H1 (cell line): Measurements from ENCODE around the gene C2orf80. TPM values are rescaled to one million over a fixed set of nuclear protein-coding genes. Genes with fewer than 3 reads are reported as not detected.

Source experiments
- CTCF ChIA-PET: fragments of 300-600 bp; sonication (Branson Sonifier 250); formaldehyde crosslinking; loops from one replicate; lab custom pipeline; 2021; ENCODE audit not compliant: partially characterized antibody; lab: Charles Lee
- POLR2A ChIA-PET: fragments of 300-600 bp; sonication (Branson Sonifier 250); formaldehyde crosslinking; loops from one replicate; lab custom pipeline; 2021; ENCODE audit warnings: inconsistent platforms; ENCODE audit not compliant: partially characterized antibody; lab: Charles Lee
- DNase-seq, 2 experiments: peaks; one replicate each; pipeline versions ENCODE4 v3.0.0 to v3.0.0-alpha.2; 2010 to 2022; ENCODE audit warnings: low spot score in 2 of 2, low read depth in 1 of 2, mixed read lengths in 1 of 2
- FAIRE-seq: peaks from 2 replicates; lab custom pipeline; 2011; peaks lifted over from hg19 to GRCh38; lab: Jason Lieb, UNC
- H2AFZ ChIP-seq: 2 replicates; pipeline ENCODE4 v1.8.1; 2012; ENCODE audit warnings: low read length, inconsistent platforms
- H2AK5ac ChIP-seq: 2 replicates; pipeline ENCODE4 v1.6.1; 2013; ENCODE audit warnings: low read depth, low read length
- H2BK120ac ChIP-seq: replicated peaks from 2 replicates; pipeline ENCODE3; 2013; ENCODE audit warnings: low read depth, low read length, inconsistent platforms
- H2BK12ac ChIP-seq: 2 replicates; pipeline ENCODE4 v1.6.1; 2013; ENCODE audit warnings: low read depth, low read length
- H2BK15ac ChIP-seq: 2 replicates; pipeline ENCODE4 v1.6.1; 2013; ENCODE audit warnings: low read length
- H2BK20ac ChIP-seq: 2 replicates; pipeline ENCODE4 v1.6.1; 2013; ENCODE audit warnings: low read length
- H2BK5ac ChIP-seq: 2 replicates; pipeline ENCODE4 v1.6.1; 2013; ENCODE audit warnings: low read depth, low read length
- H3K14ac ChIP-seq: 2 replicates; pipeline ENCODE4 v1.6.1; 2013; ENCODE audit warnings: inconsistent platforms; ENCODE audit not compliant: insufficient read length
- H3K18ac ChIP-seq: 2 replicates; pipeline ENCODE4 v1.6.1; 2013; ENCODE audit warnings: low read length; ENCODE audit errors: extremely low read depth
- H3K23ac ChIP-seq: 2 replicates; pipeline ENCODE4 v1.6.1; 2013; ENCODE audit warnings: inconsistent platforms; ENCODE audit not compliant: insufficient read length
- H3K23me2 ChIP-seq: 2 replicates; pipeline ENCODE4 v1.6.1; 2013; ENCODE audit warnings: low read depth, low read length
- H3K27ac ChIP-seq: 2 replicates; pipeline ENCODE4 v1.6.1; 2011; ENCODE audit warnings: low read depth, low read length, inconsistent platforms
- H3K27me3 ChIP-seq, 4 experiments: replicated peaks in 1 of 4; 1 replicate in 1 of 4; 2 replicates in 3 of 4; pipeline versions ENCODE4 v1.6.1 to v1.8.1; 2011 to 2013; ENCODE audit warnings: low read length in 3 of 4, mild to moderate bottlenecking in 3 of 4, inconsistent platforms in 2 of 4, mixed read lengths in 2 of 4, moderate library complexity in 1 of 4; ENCODE audit not compliant: control insufficient read depth in 3 of 4, insufficient read depth in 3 of 4; ENCODE audit errors: extremely low read depth in 1 of 4
- H3K36me3 ChIP-seq, 4 experiments: 2 replicates each; pipeline versions ENCODE4 v1.6.1 to v1.8.1; 2011 to 2013; ENCODE audit warnings: mild to moderate bottlenecking in 4 of 4, low read length in 3 of 4, moderate library complexity in 2 of 4, control low read depth in 1 of 4, inconsistent platforms in 1 of 4; ENCODE audit not compliant: insufficient read depth in 4 of 4, control insufficient read depth in 2 of 4
- H3K4ac ChIP-seq: replicated peaks from 2 replicates; pipeline ENCODE3; 2013; ENCODE audit warnings: low read length, low read depth, mixed read lengths, inconsistent platforms; ENCODE audit not compliant: insufficient read length
- H3K4me1 ChIP-seq, 4 experiments: replicated peaks in 1 of 4; 1 replicate in 1 of 4; 2 replicates in 3 of 4; pipeline versions ENCODE4 v1.6.1 to v1.8.1; 2011 to 2013; ENCODE audit warnings: low read length in 3 of 4, inconsistent platforms in 2 of 4, mixed read lengths in 1 of 4; ENCODE audit not compliant: insufficient read depth in 4 of 4, control insufficient read depth in 3 of 4
- H3K4me2 ChIP-seq, 2 experiments: 2 replicates each; pipeline versions ENCODE4 v1.6.1 to v1.8.1; 2011 to 2013; ENCODE audit warnings: low read depth in 2 of 2, low read length in 2 of 2, control low read depth in 1 of 2, inconsistent platforms in 1 of 2, mild to moderate bottlenecking in 1 of 2; ENCODE audit not compliant: insufficient read depth in 1 of 2
- H3K4me3 ChIP-seq, 4 experiments: fragments of 200-600, 300-600 bp in 1 of 4; sonication (generic), shearing (Covaris generic), sonication (Bioruptor Twin) in 1 of 4; 2 replicates each; pipeline versions ENCODE4 v1.5.1 to v1.8.1; 2011 to 2016; ENCODE audit warnings: low read length in 4 of 4, low read depth in 3 of 4, control low read depth in 2 of 4, inconsistent platforms in 2 of 4, mild to moderate bottlenecking in 2 of 4, mixed read lengths in 1 of 4, moderate library complexity in 1 of 4; ENCODE audit not compliant: insufficient read depth in 2 of 4; ENCODE audit errors: extremely low read depth in 1 of 4
- H3K56ac ChIP-seq: replicated peaks from 2 replicates; pipeline ENCODE3; 2013; ENCODE audit warnings: low read depth, mild to moderate bottlenecking, mixed read lengths, low read length, inconsistent platforms; ENCODE audit not compliant: insufficient read length
- H3K79me1 ChIP-seq: 2 replicates; pipeline ENCODE4 v1.6.1; 2013; ENCODE audit warnings: low read depth, low read length, control low read depth
- H3K79me2 ChIP-seq, 2 experiments: 2 replicates each; pipeline versions ENCODE4 v1.6.1 to v1.8.1; 2012 to 2013; ENCODE audit warnings: low read length in 2 of 2, mild to moderate bottlenecking in 2 of 2, inconsistent platforms in 1 of 2; ENCODE audit not compliant: insufficient read depth in 2 of 2, control insufficient read depth in 1 of 2
- H3K9ac ChIP-seq, 4 experiments: replicated peaks in 1 of 4; 1 replicate in 1 of 4; 2 replicates in 3 of 4; pipeline versions ENCODE4 v1.6.1 to v1.8.1; 2011 to 2013; ENCODE audit warnings: low read depth in 3 of 4, low read length in 3 of 4, control low read depth in 2 of 4, mild to moderate bottlenecking in 2 of 4, moderate library complexity in 2 of 4, inconsistent platforms in 1 of 4; ENCODE audit errors: extremely low read depth in 1 of 4
- H3K9me3 ChIP-seq, 2 experiments: 2 replicates each; pipeline versions ENCODE4 v1.6.1 to v1.8.1; 2012 to 2013; ENCODE audit warnings: mild to moderate bottlenecking in 2 of 2, moderate library complexity in 2 of 2, control low read depth in 1 of 2, inconsistent platforms in 1 of 2, low read depth in 1 of 2, low read length in 1 of 2, mixed read lengths in 1 of 2; ENCODE audit not compliant: insufficient read depth in 2 of 2
- H4K20me1 ChIP-seq, 2 experiments: replicated peaks in 1 of 2; 2 replicates each; pipeline versions ENCODE3 to v1.8.1; 2011 to 2013; ENCODE audit warnings: inconsistent platforms in 2 of 2, low read length in 2 of 2, mild to moderate bottlenecking in 1 of 2; ENCODE audit not compliant: insufficient read depth in 2 of 2, control insufficient read depth in 1 of 2
- H4K5ac ChIP-seq: 2 replicates; pipeline ENCODE4 v1.6.1; 2013; ENCODE audit warnings: low read length, low read depth, mixed read lengths, inconsistent platforms; ENCODE audit not compliant: insufficient read length
- H4K8ac ChIP-seq: 2 replicates; pipeline ENCODE4 v1.8.0; 2013; ENCODE audit warnings: mild to moderate bottlenecking, moderate library complexity, low read length, inconsistent platforms; ENCODE audit not compliant: insufficient read depth; ENCODE audit errors: extremely low read depth
- H4K91ac ChIP-seq: replicated peaks from 2 replicates; pipeline ENCODE3; 2013; ENCODE audit warnings: low read length, mixed read lengths, inconsistent platforms; ENCODE audit not compliant: insufficient read length
- RAD21 ChIP-seq, 2 experiments: IDR thresholded peaks in 1 of 2; conservative IDR thresholded peaks in 1 of 2; 2 replicates each; pipeline ENCODE4 v1.6.1; 2011; ENCODE audit warnings: low read depth in 2 of 2, low read length in 2 of 2, improper control_type of control experiment in 1 of 2, inconsistent platforms in 1 of 2, mild to moderate bottlenecking in 1 of 2, moderate library complexity in 1 of 2
- WGBS, 2 experiments: shearing (Covaris generic) in 1 of 2; methylation state at CpG; one replicate each; pipeline versions ENCODE4 v1.1.6 to v1.1.7; 2013 to 2015; ENCODE audit warnings: low lambda C conversion rate in 2 of 2, mixed read lengths in 2 of 2, inconsistent platforms in 1 of 2, low coverage in 1 of 2, missing lambda C conversion rate in 1 of 2; ENCODE audit not compliant: insufficient replicate concordance in 2 of 2, insufficient coverage in 1 of 2, insufficient read length in 1 of 2; ENCODE audit errors: extremely low coverage in 1 of 2, missing lambda C conversion rate in 1 of 2; 5-methylcytosine and 5-hydroxymethylcytosine counted together
- polyA plus RNA-seq, 7 experiments: library from polyadenylated mRNA; depleted of rRNA in 3 of 7; stranded (reverse) in 5 of 7; unstranded in 2 of 7; fragments of >200 nt in 5 of 7; fragments of 200-250 nt in 2 of 7; gene quantifications; 1 replicate in 5 of 7; 2 replicates in 1 of 7; 4 replicates in 1 of 7; pipeline versions ENCODE4 v1.2.1 to v1.2.3, GENCODE V29; 2011 to 2013; ENCODE audit warnings: missing spikeins in 2 of 7, mixed read lengths in 2 of 7
- total RNA-seq: library from RNA; stranded (reverse); fragmentation: NEBNext Ultra II Directional; extraction: Animal tissue kit (Norgen Biotek cat#: 25700); gene quantifications from 2 replicates; pipeline ENCODE4 v1.2.1, GENCODE V29; 2021

Gene C2orf80
- total and polyA plus RNA-seq, 2 of the 8 experiments (the other 6 are each of a cell fraction or from before 2014, with no cell fraction given), result 0.97 to 1.1 TPM

GRCh38 chr2:208142240-208142924, 47.4 kb downstream of the C2orf80 start:
- no peak overlapping the region for H2AFZ ChIP-seq
- H3K27me3 ChIP-seq, result no peaks in the 10 kb centered on the region; a peak in 1 of 7 replicates
- no peak overlapping the region for H3K4me2 ChIP-seq
- H3K56ac ChIP-seq, result no peak overlapping the region
- H2BK15ac ChIP-seq, result no peak overlapping the region
- H3K4me3 ChIP-seq, result no peak overlapping the region
- FAIRE-seq, result no peak
- H3K9ac ChIP-seq, result no peak overlapping the region
- H3K18ac ChIP-seq, result no peak overlapping the region
- 84% methylated on average over 8 of the region's 8 CpGs; no CpG with 5 or more reads in 1 of the 2 experiments for WGBS, 2 experiments
- POLR2A ChIA-PET, result interaction anchor here (1.0 to 1.7 kb wide), 3 partner anchors 14 to 21 kb away, joined by 3 to 4 read pairs (median 4); partner anchors contain the start of gene CRYGD
- 0 out of 7 replicates have a peak, but pooled peaks cover 0 to 3% (median 0%) of the 10 kb centered on the region in 4 experiments for H3K4me1 ChIP-seq
- H3K23me2 ChIP-seq, result no peaks in the 10 kb centered on the region
- no peaks in the 10 kb centered on the region for H3K79me2 ChIP-seq
- peak overlapping the region; percentile 67; the same call in 1 of the 2 replicates for H2BK5ac ChIP-seq
- no peak overlapping the region for H4K8ac ChIP-seq
- H3K36me3 ChIP-seq, result no peaks in the 10 kb centered on the region
- peak overlapping the region; percentile 65; the same call in 1 of the 2 replicates for H2BK12ac ChIP-seq
- TF ChIP-seq RAD21 (IDR thresholded peaks at IDR 0.05 in 1 of 2, conservative IDR thresholded peaks at IDR 0.05 in 1 of 2; ENCODE audit: low read depth in 2 of 2, low read length in 2 of 2), result no peak
- TF ChIP-seq, all 59 proteins: peak for 0
- no peaks in the 10 kb centered on the region; a peak in 1 of 4 replicates for H3K9me3 ChIP-seq
- H3K4ac ChIP-seq, result no peak overlapping the region
- CTCF ChIA-PET, result interaction anchor here (0.5 to 2.5 kb wide), 12 partner anchors 11 to 819 kb away, joined by 3 to 14 read pairs (median 4); partner anchors contain the start of gene IDH1
- H2BK120ac ChIP-seq, result peak overlapping the region; percentile 72
- no peaks in the 10 kb centered on the region for H4K20me1 ChIP-seq
- DNase-seq, result no peak
- H3K23ac ChIP-seq, result no peak overlapping the region
- H2BK20ac ChIP-seq, result peak overlapping the region; percentile 57; the same call in 1 of the 2 replicates
- peak overlapping the region; percentile 34; the same call in 1 of the 2 replicates for H2AK5ac ChIP-seq
- H4K5ac ChIP-seq, result no peak overlapping the region
- no peaks in the 10 kb centered on the region for H3K79me1 ChIP-seq
- no peak overlapping the region for H3K27ac ChIP-seq
- H3K14ac ChIP-seq, result no peak overlapping the region
- peak overlapping the region; percentile 1 for H4K91ac ChIP-seq
